ENCODE results near the gene ATP5PO.
"Not testable (repeated sequence)": the region's sequence is repeated elsewhere in the genome, so short reads cannot be mapped to it uniquely, and the experiment has no call there.

GRCh38 chr21:33863191-33863590 is 52.4 kb downstream of the ATP5PO start:
- TF ChIP-seq EZH2 (optimal IDR thresholded peaks at IDR 0.05; ENCODE audit: low read depth, low read length): not testable (repeated sequence)
- TF ChIP-seq, protein P1, sequence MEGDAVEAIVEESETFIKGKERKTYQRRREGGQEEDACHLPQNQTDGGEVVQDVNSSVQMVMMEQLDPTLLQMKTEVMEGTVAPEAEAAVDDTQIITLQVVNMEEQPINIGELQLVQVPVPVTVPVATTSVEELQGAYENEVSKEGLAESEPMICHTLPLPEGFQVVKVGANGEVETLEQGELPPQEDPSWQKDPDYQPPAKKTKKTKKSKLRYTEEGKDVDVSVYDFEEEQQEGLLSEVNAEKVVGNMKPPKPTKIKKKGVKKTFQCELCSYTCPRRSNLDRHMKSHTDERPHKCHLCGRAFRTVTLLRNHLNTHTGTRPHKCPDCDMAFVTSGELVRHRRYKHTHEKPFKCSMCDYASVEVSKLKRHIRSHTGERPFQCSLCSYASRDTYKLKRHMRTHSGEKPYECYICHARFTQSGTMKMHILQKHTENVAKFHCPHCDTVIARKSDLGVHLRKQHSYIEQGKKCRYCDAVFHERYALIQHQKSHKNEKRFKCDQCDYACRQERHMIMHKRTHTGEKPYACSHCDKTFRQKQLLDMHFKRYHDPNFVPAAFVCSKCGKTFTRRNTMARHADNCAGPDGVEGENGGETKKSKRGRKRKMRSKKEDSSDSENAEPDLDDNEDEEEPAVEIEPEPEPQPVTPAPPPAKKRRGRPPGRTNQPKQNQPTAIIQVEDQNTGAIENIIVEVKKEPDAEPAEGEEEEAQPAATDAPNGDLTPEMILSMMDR (IDR thresholded peaks at IDR 0.05; ENCODE audit: low read length): not testable (repeated sequence)
